ENCODE data around the gene SARM1. TPM values are rescaled to one million over a fixed set of nuclear protein-coding genes. Genes with fewer than 3 reads are reported as not detected.
A peak's percentile ranks its signal among the peaks of the same experiment; 100 is the strongest.

Gene SARM1
- total RNA-seq, 2 donors from 2014 or later = 1.3 to 2.0 TPM

DNA sequence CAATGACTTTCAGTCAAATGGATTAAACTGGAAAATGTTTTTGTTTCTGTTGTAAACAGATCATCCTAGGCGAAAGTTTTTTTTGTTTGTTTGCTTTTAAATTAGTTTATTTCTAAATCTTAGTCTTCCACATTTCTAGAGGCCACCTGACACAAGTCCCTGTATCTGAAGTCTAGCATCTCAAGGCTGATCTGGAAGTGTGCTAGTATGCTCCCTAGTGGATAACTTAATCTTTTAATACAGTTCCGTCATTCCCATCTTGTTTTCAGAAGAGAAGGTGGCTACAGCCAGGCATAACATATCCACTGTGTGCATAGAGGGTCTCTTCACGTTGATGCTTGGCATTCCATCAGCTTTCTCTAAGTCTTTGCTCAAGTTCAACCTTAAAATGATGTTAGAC, 43.8 kb upstream of the SARM1 start:
- H3K4me3 ChIP-seq (ENCODE audit: low read length) = no peak overlapping the region
- WGBS, 2 experiments (ENCODE audit: insufficient coverage in 1 of 2, insufficient read length in 1 of 2) = 90 to 95% methylated on average over 2 to 3 of the region's 3 CpGs
- H3K9me3 ChIP-seq (ENCODE audit: control insufficient read depth, low read length) = no peaks in the 10 kb centered on the region
- no peaks in the 10 kb centered on the region for H3K9me3 Mint-ChIP-seq
- H3K4me1 ChIP-seq (ENCODE audit: control insufficient read depth, insufficient read depth, low read length) = peaks cover 16% of the 10 kb centered on the region
- DNase-seq = peak; percentile 23
- no peak overlapping the region for H3K4me3 Mint-ChIP-seq
- H3K27me3 Mint-ChIP-seq (ENCODE audit: insufficient read depth) = no peaks in the 10 kb centered on the region
- H3K9ac ChIP-seq (ENCODE audit: extremely low read depth, low read length, poor library complexity, severe bottlenecking) = no peak overlapping the region
- no peaks in the 10 kb centered on the region for H3K27me3 ChIP-seq (ENCODE audit: control insufficient read depth, insufficient read depth, low read length, poor library complexity, severe bottlenecking)
- TF ChIP-seq, protein P1, sequence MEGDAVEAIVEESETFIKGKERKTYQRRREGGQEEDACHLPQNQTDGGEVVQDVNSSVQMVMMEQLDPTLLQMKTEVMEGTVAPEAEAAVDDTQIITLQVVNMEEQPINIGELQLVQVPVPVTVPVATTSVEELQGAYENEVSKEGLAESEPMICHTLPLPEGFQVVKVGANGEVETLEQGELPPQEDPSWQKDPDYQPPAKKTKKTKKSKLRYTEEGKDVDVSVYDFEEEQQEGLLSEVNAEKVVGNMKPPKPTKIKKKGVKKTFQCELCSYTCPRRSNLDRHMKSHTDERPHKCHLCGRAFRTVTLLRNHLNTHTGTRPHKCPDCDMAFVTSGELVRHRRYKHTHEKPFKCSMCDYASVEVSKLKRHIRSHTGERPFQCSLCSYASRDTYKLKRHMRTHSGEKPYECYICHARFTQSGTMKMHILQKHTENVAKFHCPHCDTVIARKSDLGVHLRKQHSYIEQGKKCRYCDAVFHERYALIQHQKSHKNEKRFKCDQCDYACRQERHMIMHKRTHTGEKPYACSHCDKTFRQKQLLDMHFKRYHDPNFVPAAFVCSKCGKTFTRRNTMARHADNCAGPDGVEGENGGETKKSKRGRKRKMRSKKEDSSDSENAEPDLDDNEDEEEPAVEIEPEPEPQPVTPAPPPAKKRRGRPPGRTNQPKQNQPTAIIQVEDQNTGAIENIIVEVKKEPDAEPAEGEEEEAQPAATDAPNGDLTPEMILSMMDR (conservative IDR thresholded peaks at IDR 0.05) = no peak
- H3K36me3 Mint-ChIP-seq (ENCODE audit: low read depth) = peaks cover 41% of the 10 kb centered on the region
- H3K36me3 ChIP-seq (ENCODE audit: control insufficient read depth, insufficient read depth, low read length) = peaks cover 44% of the 10 kb centered on the region
- peaks cover 21% of the 10 kb centered on the region for H3K4me1 Mint-ChIP-seq
- H3K27ac ChIP-seq (ENCODE audit: low read depth, low read length) = no peak overlapping the region
- H3K27ac Mint-ChIP-seq = peak overlapping the region; percentile 5

DNA sequence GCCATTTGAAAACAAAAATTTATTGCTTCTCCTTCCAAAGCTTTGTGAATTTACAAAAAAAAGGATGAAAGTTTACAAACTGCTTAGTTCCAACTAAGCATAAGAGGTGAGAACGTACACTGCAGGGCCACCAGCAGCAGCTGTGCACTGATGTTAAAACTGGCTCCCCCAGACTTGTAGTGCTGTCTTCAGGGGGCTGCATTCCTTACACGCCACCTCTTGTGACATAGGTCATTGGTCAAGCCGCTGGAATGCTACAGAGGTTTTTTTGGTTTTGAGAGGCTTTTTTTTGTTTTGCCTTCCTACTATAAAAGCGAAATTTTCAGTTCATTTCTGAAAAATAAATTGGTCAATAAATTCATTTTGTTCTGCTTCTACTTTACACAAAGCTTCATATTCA, 43.2 kb upstream of the SARM1 start:
- Histone ChIP-seq H3K36me3 (ENCODE audit: control insufficient read depth, insufficient read depth, low read length) (peaks cover 44% of the 10 kb centered on the region), H3K27ac (ENCODE audit: low read depth, low read length) (no peak overlapping the region), H3K9me3 (ENCODE audit: control insufficient read depth, low read length) (no peaks in the 10 kb centered on the region), H3K4me1 (ENCODE audit: control insufficient read depth, insufficient read depth, low read length) (peaks cover 16% of the 10 kb centered on the region), H3K4me3 (ENCODE audit: low read length) (no peak overlapping the region), H3K9ac (ENCODE audit: extremely low read depth, low read length, poor library complexity, severe bottlenecking) (no peak overlapping the region), H3K27me3 (ENCODE audit: control insufficient read depth, insufficient read depth, low read length, poor library complexity, severe bottlenecking) (no peaks in the 10 kb centered on the region)
- DNase-seq = peak; percentile 20
- peak overlapping the region; percentile 5 for H3K27ac Mint-ChIP-seq
- H3K27me3 Mint-ChIP-seq (ENCODE audit: insufficient read depth) = no peaks in the 10 kb centered on the region
- H3K36me3 Mint-ChIP-seq (ENCODE audit: low read depth) = peaks cover 41% of the 10 kb centered on the region
- peaks cover 18% of the 10 kb centered on the region for H3K4me1 Mint-ChIP-seq
- no peaks in the 10 kb centered on the region for H3K9me3 Mint-ChIP-seq
- TF ChIP-seq, protein P1 (conservative IDR thresholded peaks at IDR 0.05) = no peak
- 74 to 87% methylated on average over 3 to 4 of the region's 4 CpGs for WGBS, 2 experiments (ENCODE audit: insufficient coverage in 1 of 2, insufficient read length in 1 of 2)
- no peak overlapping the region for H3K4me3 Mint-ChIP-seq

DNA sequence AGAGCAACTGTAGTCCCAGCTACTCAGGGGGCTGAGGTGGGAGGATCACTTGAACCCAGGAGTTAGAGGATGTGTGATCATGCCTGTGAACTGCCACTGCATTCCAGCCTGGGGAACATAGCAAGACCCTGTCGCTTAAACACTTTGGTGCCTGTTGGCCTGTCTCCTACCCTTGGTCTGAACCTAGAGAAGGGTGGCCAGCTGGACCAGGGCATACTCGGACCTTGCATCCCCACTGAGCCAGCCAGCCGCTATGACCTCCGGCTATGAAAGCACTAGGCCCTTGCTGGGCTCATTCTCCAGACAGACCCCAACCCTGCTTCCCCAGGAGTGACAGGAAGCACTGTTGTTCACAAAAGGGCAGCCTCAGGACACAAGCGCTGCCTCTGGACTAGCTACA, 40.8 kb upstream of the SARM1 start:
- WGBS, 2 experiments (ENCODE audit: insufficient coverage in 1 of 2, insufficient read length in 1 of 2) = 94% methylated on average over 3 to 5 of the region's 5 CpGs
- H3K27me3 ChIP-seq (ENCODE audit: control insufficient read depth, insufficient read depth, low read length, poor library complexity, severe bottlenecking) = no peaks in the 10 kb centered on the region
- Mint-ChIP-seq H3K27ac (no peak overlapping the region), H3K27me3 (ENCODE audit: insufficient read depth) (no peaks in the 10 kb centered on the region), H3K4me1 (peaks cover 14% of the 10 kb centered on the region), H3K36me3 (ENCODE audit: low read depth) (peaks cover 37% of the 10 kb centered on the region), H3K9me3 (no peaks in the 10 kb centered on the region), H3K4me3 (no peak overlapping the region)
- no peaks in the 10 kb centered on the region for H3K9me3 ChIP-seq (ENCODE audit: control insufficient read depth, low read length)
- no peak overlapping the region for H3K4me3 ChIP-seq (ENCODE audit: low read length)
- peaks cover 10% of the 10 kb centered on the region for H3K4me1 ChIP-seq (ENCODE audit: control insufficient read depth, insufficient read depth, low read length)
- peaks cover 39% of the 10 kb centered on the region for H3K36me3 ChIP-seq (ENCODE audit: control insufficient read depth, insufficient read depth, low read length)
- TF ChIP-seq, protein P1 (conservative IDR thresholded peaks at IDR 0.05) = no peak
- no peak overlapping the region for H3K27ac ChIP-seq (ENCODE audit: low read depth, low read length)
- H3K9ac ChIP-seq (ENCODE audit: extremely low read depth, low read length, poor library complexity, severe bottlenecking) = no peak overlapping the region
- no peak for DNase-seq
